NCI-H524 (cell line): ENCODE results near the gene CYP39A1.

Source experiments
- DNase-seq, 2 experiments: peaks; one replicate each; lab custom pipeline; 2025; lab: John Stamatoyannopoulos, UW

CYP39A1 gene

GRCh38 chr6:46511320-46511719 lies 141.3 kb downstream of the CYP39A1 start:
- no peak for DNase-seq

GRCh38 chr6:46510651-46511050 lies 142.0 kb downstream of the CYP39A1 start:
- DNase-seq: no peak

- no peak for DNase-seq
These were observed 142.6 kb downstream of the CYP39A1 start for GRCh38 chr6:46509981-46510510.

- DNase-seq: no peak
These were observed 143.6 kb downstream of the CYP39A1 start for GRCh38 chr6:46509063-46509462.

GRCh38 chr6:46507426-46507825 lies 145.2 kb downstream of the CYP39A1 start:
- DNase-seq: no peak

- DNase-seq: no peak
These were observed 146.7 kb downstream of the CYP39A1 start for GRCh38 chr6:46505693-46506512.

- no peak for DNase-seq
These were observed 148.4 kb downstream of the CYP39A1 start for GRCh38 chr6:46504242-46504641.

- DNase-seq: no peak
These were observed 150.0 kb downstream of the CYP39A1 start for GRCh38 chr6:46502486-46503119.

- DNase-seq: no peak
These were observed 151.2 kb downstream of the CYP39A1 start for GRCh38 chr6:46501136-46502089.

GRCh38 chr6:46500382-46500781 lies 152.2 kb downstream of the CYP39A1 start:
- no peak for DNase-seq
